GM23338 (cell line): ENCODE data around the gene GLMN. TPM values are rescaled to one million over a fixed set of nuclear protein-coding genes. Genes with fewer than 3 reads are reported as not detected.

ENCODE experiments used
- ATAC-seq: fragments of 200-7000 bp; cut with Tn5 transposase; 3 replicates; pipeline ENCODE4 v1.9.1; 2020
- DNase-seq: peaks from one replicate; pipeline ENCODE4 v3.0.0-alpha.2; 2015; ENCODE audit warnings: low spot score
- H2AFZ ChIP-seq: fragments of 200-600 bp; sonication (generic); 2 replicates; pipeline ENCODE4 v1.8.0; 2016; ENCODE audit warnings: antibody characterized with exemption, mild to moderate bottlenecking, moderate library complexity
- H3F3A ChIP-seq: fragments of 200-600 bp; sonication (generic); replicated peaks from 2 replicates; pipeline ENCODE4 v1.8.0; 2017; ENCODE audit warnings: antibody characterized with exemption, mixed run types, low read depth
- H3K27ac ChIP-seq: fragments of 200-600 bp; sonication (generic); 2 replicates; pipeline ENCODE4 v1.6.1; 2016; ENCODE audit warnings: low read depth
- H3K27me3 ChIP-seq: fragments of 200-600 bp; sonication (generic); 2 replicates; pipeline ENCODE4 v1.8.0; 2016; ENCODE audit warnings: mild to moderate bottlenecking, mixed run types, moderate library complexity; ENCODE audit not compliant: insufficient read depth
- H3K36me3 ChIP-seq: fragments of 200-600 bp; sonication (generic); 2 replicates; pipeline ENCODE4 v1.8.0; 2016; ENCODE audit warnings: mild to moderate bottlenecking; ENCODE audit not compliant: insufficient read depth
- H3K4me1 ChIP-seq: fragments of 200-600 bp; sonication (generic); 2 replicates; pipeline ENCODE4 v1.8.0; 2016; ENCODE audit warnings: mild to moderate bottlenecking, moderate library complexity; ENCODE audit not compliant: insufficient read depth
- H3K4me2 ChIP-seq: fragments of 200-600 bp; sonication (generic); 2 replicates; pipeline ENCODE4 v1.7.1; 2017; ENCODE audit warnings: mixed run types
- H3K4me3 ChIP-seq: fragments of 200-600 bp; sonication (generic); 2 replicates; pipeline ENCODE4 v1.6.1; 2016; ENCODE audit warnings: mixed run types
- H3K79me2 ChIP-seq: fragments of 200-600 bp; sonication (generic); replicated peaks from 2 replicates; pipeline ENCODE4 v1.8.0; 2017; ENCODE audit warnings: mild to moderate bottlenecking; ENCODE audit not compliant: insufficient read depth
- H3K9me2 ChIP-seq: fragments of 200-600 bp; sonication (generic); 2 replicates; pipeline ENCODE4 v1.8.0; 2017; ENCODE audit not compliant: insufficient read depth
- H4K20me1 ChIP-seq: fragments of 200-600 bp; sonication (generic); replicated peaks from 2 replicates; pipeline ENCODE4 v1.8.0; 2017; ENCODE audit warnings: mild to moderate bottlenecking; ENCODE audit not compliant: insufficient read depth
- H3K27ac Mint-ChIP-seq: 2 replicates; pipeline ENCODE4 v1.8.0; 2020; ENCODE audit warnings: inconsistent platforms, mild to moderate bottlenecking, moderate library complexity, mixed read lengths
- H3K27me3 Mint-ChIP-seq: 3 replicates; pipeline ENCODE4 v1.8.0; 2022; ENCODE audit warnings: low read depth, mild to moderate bottlenecking, moderate library complexity, mixed read lengths, inconsistent platforms; ENCODE audit not compliant: insufficient read depth, poor library complexity
- H3K36me3 Mint-ChIP-seq: 3 replicates; pipeline ENCODE4 v1.8.0; 2021; ENCODE audit warnings: low read depth, mild to moderate bottlenecking, inconsistent platforms, moderate library complexity, mixed read lengths
- H3K4me1 Mint-ChIP-seq: 3 replicates; pipeline ENCODE4 v1.8.0; 2020; ENCODE audit warnings: mild to moderate bottlenecking, inconsistent platforms, mixed read lengths
- H3K4me3 Mint-ChIP-seq: 3 replicates; pipeline ENCODE4 v1.8.0; 2021; ENCODE audit warnings: moderate library complexity, mild to moderate bottlenecking, inconsistent platforms, mixed read lengths
- H3K9me3 Mint-ChIP-seq: 3 replicates; pipeline ENCODE4 v1.8.0; 2020; ENCODE audit warnings: moderate library complexity, mild to moderate bottlenecking, inconsistent platforms, mixed read lengths
- CREB1 ChIP-seq: fragments of 250-450 bp; sonication (Bioruptor Pico); IDR thresholded peaks from 2 replicates; pipeline ENCODE4 v1.5.0; 2020; ENCODE audit warnings: low read depth, mild to moderate bottlenecking, moderate library complexity
- ETS1 ChIP-seq: IDR thresholded peaks from 2 replicates; pipeline ENCODE4 v1.6.1; 2016; ENCODE audit warnings: antibody characterized with exemption
- EZH2 ChIP-seq: fragments of 200-600 bp; sonication (generic); IDR thresholded peaks from one replicate; pipeline ENCODE4 v1.8.0; 2017; ENCODE audit warnings: antibody characterized with exemption, mild to moderate bottlenecking, low read depth; ENCODE audit not compliant: unreplicated experiment
- EZH2phosphoT487 ChIP-seq: fragments of 200-600 bp; sonication (generic); IDR thresholded peaks from one replicate; pipeline ENCODE4 v1.8.1; 2018; ENCODE audit warnings: antibody characterized with exemption; ENCODE audit not compliant: unreplicated experiment
- JUNB ChIP-seq: IDR thresholded peaks from one replicate; pipeline ENCODE4 v1.6.1; 2016; ENCODE audit warnings: antibody characterized with exemption; ENCODE audit not compliant: unreplicated experiment
- NANOG ChIP-seq: IDR thresholded peaks from 2 replicates; pipeline ENCODE4 v1.6.1; 2016; ENCODE audit warnings: antibody characterized with exemption, borderline replicate concordance
- POLR2AphosphoS5 ChIP-seq: IDR thresholded peaks from 2 replicates; pipeline ENCODE4 v1.6.1; 2016; ENCODE audit warnings: antibody characterized with exemption, low read depth
- STAT1 ChIP-seq: IDR thresholded peaks from one replicate; pipeline ENCODE4 v1.6.1; 2016; ENCODE audit warnings: antibody characterized with exemption; ENCODE audit not compliant: unreplicated experiment
- ZNF114 ChIP-seq: fragments of 250-450 bp; sonication (Bioruptor Pico); IDR thresholded peaks from 2 replicates; pipeline ENCODE4 v1.5.0; 2020; ENCODE audit warnings: mild to moderate bottlenecking, moderate library complexity
- ZNF331 ChIP-seq: fragments of 250-450 bp; sonication (Bioruptor Pico); IDR thresholded peaks from 2 replicates; pipeline ENCODE4 v1.5.0; 2020; ENCODE audit warnings: low read depth, mild to moderate bottlenecking, moderate library complexity
- polyA plus RNA-seq: library from polyadenylated mRNA; unstranded; fragments of >200 nt; fragmentation: Nextera tagmentation; extraction: Ambion mirVana; gene quantifications from 2 replicates; pipeline ENCODE4 v1.2.1, GENCODE V29; 2016
- total RNA-seq: library from RNA; depleted of rRNA; stranded (reverse); fragments of >200 nt; shearing (Covaris generic); gene quantifications from 2 replicates; pipeline ENCODE4 v1.2.3, GENCODE V29; 2014
- TF ChIP-seq, protein P1 (sequence below): fragments of 250-450 bp; sonication (Bioruptor Pico); IDR thresholded peaks from 2 replicates; pipeline ENCODE4 v1.5.0; 2020; ENCODE audit warnings: mild to moderate bottlenecking, moderate library complexity
- TF ChIP-seq, protein P2 (sequence below), 2 experiments: fragments of 200-600 bp in 1 of 2; sonication (generic) in 1 of 2; conservative IDR thresholded peaks; 2 replicates each; pipeline versions ENCODE4 v1.5.1 to v1.6.1; 2016 to 2017; ENCODE audit warnings: antibody characterized with exemption in 2 of 2, low read depth in 2 of 2, mild to moderate bottlenecking in 2 of 2, moderate library complexity in 1 of 2
- TF ChIP-seq, protein P3 (sequence below): IDR thresholded peaks from one replicate; pipeline ENCODE4 v1.6.1; 2018; ENCODE audit warnings: antibody characterized with exemption; ENCODE audit not compliant: unreplicated experiment

Gene GLMN
- total and polyA plus RNA-seq, 2 experiments from 2014 or later = 36.8 to 49.9 TPM

DNA sequence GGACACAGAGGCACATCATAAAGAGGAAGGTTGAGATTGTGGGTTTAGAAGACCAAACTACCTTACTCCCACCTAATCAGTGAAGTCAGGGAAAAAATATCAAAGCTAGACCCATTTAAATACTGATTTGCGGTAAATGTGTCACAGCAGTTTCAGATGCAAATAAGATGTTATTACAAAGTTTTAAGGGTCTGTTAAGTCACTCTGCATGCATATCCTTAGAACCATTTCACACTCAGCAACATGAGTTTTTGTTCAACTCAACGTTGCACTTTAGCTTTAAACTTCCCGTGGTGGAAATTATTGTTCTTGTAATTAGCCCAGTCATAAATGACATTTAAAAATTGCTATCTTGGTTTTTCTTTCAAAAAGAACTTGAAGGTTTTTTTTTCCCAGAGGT is 34.9 kb upstream of the GLMN start:
- no peaks in the 10 kb centered on the region for H3K79me2 ChIP-seq
- H4K20me1 ChIP-seq = no peaks in the 10 kb centered on the region
- peaks cover 1% of the 10 kb centered on the region; the same call in 1 of the 3 replicates for H3K9me3 Mint-ChIP-seq
- no peaks in the 10 kb centered on the region for H3K27me3 ChIP-seq
- no peak overlapping the region for H2AFZ ChIP-seq
- H3K9me2 ChIP-seq = no peaks in the 10 kb centered on the region; the same call in 1 of the 2 replicates
- no peak overlapping the region for H3K27ac Mint-ChIP-seq
- peaks cover 2% of the 10 kb centered on the region; the same call in 1 of the 3 replicates for H3K4me1 Mint-ChIP-seq
- DNase-seq (no peak), ATAC-seq (no peak)
- no peak overlapping the region for H3K4me2 ChIP-seq
- no peaks in the 10 kb centered on the region for H3K4me1 ChIP-seq
- no peak overlapping the region for H3K27ac ChIP-seq
- H3K27me3 Mint-ChIP-seq = no peaks in the 10 kb centered on the region
- H3K36me3 ChIP-seq = peaks cover 11% of the 10 kb centered on the region; the same call in 1 of the 2 replicates
- H3K4me3 ChIP-seq = no peak overlapping the region
- TF ChIP-seq JUNB = no peak
- no peak for TF ChIP-seq ETS1
- no peak for TF ChIP-seq STAT1
- no peak for TF ChIP-seq CREB1 (CRISPR knock-in tag)
- TF ChIP-seq POLR2AphosphoS5 = no peak
- TF ChIP-seq NANOG = no peak
- TF ChIP-seq, protein P1, sequence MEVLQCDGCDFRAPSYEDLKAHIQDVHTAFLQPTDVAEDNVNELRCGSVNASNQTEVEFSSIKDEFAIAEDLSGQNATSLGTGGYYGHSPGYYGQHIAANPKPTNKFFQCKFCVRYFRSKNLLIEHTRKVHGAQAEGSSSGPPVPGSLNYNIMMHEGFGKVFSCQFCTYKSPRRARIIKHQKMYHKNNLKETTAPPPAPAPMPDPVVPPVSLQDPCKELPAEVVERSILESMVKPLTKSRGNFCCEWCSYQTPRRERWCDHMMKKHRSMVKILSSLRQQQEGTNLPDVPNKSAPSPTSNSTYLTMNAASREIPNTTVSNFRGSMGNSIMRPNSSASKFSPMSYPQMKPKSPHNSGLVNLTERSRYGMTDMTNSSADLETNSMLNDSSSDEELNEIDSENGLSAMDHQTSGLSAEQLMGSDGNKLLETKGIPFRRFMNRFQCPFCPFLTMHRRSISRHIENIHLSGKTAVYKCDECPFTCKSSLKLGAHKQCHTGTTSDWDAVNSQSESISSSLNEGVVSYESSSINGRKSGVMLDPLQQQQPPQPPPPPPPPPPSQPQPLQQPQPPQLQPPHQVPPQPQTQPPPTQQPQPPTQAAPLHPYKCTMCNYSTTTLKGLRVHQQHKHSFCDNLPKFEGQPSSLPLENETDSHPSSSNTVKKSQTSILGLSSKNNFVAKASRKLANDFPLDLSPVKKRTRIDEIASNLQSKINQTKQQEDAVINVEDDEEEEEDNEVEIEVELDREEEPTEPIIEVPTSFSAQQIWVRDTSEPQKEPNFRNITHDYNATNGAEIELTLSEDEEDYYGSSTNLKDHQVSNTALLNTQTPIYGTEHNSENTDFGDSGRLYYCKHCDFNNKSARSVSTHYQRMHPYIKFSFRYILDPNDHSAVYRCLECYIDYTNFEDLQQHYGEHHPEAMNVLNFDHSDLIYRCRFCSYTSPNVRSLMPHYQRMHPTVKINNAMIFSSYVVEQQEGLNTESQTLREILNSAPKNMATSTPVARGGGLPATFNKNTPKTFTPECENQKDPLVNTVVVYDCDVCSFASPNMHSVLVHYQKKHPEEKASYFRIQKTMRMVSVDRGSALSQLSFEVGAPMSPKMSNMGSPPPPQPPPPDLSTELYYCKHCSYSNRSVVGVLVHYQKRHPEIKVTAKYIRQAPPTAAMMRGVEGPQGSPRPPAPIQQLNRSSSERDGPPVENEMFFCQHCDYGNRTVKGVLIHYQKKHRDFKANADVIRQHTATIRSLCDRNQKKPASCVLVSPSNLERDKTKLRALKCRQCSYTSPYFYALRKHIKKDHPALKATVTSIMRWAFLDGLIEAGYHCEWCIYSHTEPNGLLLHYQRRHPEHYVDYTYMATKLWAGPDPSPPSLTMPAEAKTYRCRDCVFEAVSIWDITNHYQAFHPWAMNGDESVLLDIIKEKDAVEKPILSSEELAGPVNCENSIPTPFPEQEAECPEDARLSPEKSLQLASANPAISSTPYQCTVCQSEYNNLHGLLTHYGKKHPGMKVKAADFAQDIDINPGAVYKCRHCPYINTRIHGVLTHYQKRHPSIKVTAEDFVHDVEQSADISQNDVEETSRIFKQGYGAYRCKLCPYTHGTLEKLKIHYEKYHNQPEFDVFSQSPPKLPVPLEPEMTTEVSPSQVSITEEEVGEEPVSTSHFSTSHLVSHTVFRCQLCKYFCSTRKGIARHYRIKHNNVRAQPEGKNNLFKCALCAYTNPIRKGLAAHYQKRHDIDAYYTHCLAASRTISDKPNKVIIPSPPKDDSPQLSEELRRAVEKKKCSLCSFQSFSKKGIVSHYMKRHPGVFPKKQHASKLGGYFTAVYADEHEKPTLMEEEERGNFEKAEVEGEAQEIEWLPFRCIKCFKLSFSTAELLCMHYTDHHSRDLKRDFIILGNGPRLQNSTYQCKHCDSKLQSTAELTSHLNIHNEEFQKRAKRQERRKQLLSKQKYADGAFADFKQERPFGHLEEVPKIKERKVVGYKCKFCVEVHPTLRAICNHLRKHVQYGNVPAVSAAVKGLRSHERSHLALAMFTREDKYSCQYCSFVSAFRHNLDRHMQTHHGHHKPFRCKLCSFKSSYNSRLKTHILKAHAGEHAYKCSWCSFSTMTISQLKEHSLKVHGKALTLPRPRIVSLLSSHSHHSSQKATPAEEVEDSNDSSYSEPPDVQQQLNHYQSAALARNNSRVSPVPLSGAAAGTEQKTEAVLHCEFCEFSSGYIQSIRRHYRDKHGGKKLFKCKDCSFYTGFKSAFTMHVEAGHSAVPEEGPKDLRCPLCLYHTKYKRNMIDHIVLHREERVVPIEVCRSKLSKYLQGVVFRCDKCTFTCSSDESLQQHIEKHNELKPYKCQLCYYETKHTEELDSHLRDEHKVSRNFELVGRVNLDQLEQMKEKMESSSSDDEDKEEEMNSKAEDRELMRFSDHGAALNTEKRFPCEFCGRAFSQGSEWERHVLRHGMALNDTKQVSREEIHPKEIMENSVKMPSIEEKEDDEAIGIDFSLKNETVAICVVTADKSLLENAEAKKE = no peak
- TF ChIP-seq, protein P2, sequence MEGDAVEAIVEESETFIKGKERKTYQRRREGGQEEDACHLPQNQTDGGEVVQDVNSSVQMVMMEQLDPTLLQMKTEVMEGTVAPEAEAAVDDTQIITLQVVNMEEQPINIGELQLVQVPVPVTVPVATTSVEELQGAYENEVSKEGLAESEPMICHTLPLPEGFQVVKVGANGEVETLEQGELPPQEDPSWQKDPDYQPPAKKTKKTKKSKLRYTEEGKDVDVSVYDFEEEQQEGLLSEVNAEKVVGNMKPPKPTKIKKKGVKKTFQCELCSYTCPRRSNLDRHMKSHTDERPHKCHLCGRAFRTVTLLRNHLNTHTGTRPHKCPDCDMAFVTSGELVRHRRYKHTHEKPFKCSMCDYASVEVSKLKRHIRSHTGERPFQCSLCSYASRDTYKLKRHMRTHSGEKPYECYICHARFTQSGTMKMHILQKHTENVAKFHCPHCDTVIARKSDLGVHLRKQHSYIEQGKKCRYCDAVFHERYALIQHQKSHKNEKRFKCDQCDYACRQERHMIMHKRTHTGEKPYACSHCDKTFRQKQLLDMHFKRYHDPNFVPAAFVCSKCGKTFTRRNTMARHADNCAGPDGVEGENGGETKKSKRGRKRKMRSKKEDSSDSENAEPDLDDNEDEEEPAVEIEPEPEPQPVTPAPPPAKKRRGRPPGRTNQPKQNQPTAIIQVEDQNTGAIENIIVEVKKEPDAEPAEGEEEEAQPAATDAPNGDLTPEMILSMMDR (conservative IDR thresholded peaks at IDR 0.05; ENCODE audit: low read depth in 2 of 2) = no peak
- TF ChIP-seq ZNF114 (CRISPR knock-in tag) = no peak
- TF ChIP-seq, protein P3, sequence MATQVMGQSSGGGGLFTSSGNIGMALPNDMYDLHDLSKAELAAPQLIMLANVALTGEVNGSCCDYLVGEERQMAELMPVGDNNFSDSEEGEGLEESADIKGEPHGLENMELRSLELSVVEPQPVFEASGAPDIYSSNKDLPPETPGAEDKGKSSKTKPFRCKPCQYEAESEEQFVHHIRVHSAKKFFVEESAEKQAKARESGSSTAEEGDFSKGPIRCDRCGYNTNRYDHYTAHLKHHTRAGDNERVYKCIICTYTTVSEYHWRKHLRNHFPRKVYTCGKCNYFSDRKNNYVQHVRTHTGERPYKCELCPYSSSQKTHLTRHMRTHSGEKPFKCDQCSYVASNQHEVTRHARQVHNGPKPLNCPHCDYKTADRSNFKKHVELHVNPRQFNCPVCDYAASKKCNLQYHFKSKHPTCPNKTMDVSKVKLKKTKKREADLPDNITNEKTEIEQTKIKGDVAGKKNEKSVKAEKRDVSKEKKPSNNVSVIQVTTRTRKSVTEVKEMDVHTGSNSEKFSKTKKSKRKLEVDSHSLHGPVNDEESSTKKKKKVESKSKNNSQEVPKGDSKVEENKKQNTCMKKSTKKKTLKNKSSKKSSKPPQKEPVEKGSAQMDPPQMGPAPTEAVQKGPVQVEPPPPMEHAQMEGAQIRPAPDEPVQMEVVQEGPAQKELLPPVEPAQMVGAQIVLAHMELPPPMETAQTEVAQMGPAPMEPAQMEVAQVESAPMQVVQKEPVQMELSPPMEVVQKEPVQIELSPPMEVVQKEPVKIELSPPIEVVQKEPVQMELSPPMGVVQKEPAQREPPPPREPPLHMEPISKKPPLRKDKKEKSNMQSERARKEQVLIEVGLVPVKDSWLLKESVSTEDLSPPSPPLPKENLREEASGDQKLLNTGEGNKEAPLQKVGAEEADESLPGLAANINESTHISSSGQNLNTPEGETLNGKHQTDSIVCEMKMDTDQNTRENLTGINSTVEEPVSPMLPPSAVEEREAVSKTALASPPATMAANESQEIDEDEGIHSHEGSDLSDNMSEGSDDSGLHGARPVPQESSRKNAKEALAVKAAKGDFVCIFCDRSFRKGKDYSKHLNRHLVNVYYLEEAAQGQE = no peak
- TF ChIP-seq EZH2phosphoT487 = no peak
- TF ChIP-seq EZH2 = no peak
- TF ChIP-seq ZNF331 (CRISPR knock-in tag) = no peak
- H3K36me3 Mint-ChIP-seq = peaks cover 41% of the 10 kb centered on the region
- H3F3A ChIP-seq = no peaks in the 10 kb centered on the region
- no peak overlapping the region for H3K4me3 Mint-ChIP-seq
